Trophoblast cell (in vitro differentiated cells and primary cell): ENCODE data around the gene RAI2.

Experiments used
- DNase-seq, 2 donors: peaks; one replicate each; pipeline ENCODE4 v3.0.0-alpha.2; 2016
- H2AFZ ChIP-seq: 2 replicates; pipeline ENCODE4 v1.6.1; 2013; ENCODE audit warnings: low read length, moderate library complexity, mild to moderate bottlenecking; ENCODE audit not compliant: insufficient read depth, poor library complexity
- H2AK5ac ChIP-seq: 2 replicates; pipeline ENCODE4 v1.6.1; 2013; ENCODE audit warnings: mild to moderate bottlenecking, low read length
- H2BK120ac ChIP-seq: 2 replicates; pipeline ENCODE4 v1.6.1; 2013; ENCODE audit warnings: low read length, mild to moderate bottlenecking, moderate library complexity; ENCODE audit not compliant: insufficient read depth, poor library complexity
- H2BK12ac ChIP-seq: 2 replicates; pipeline ENCODE4 v1.6.1; 2013; ENCODE audit warnings: mild to moderate bottlenecking, low read length, moderate library complexity
- H2BK5ac ChIP-seq: 2 replicates; pipeline ENCODE4 v1.6.1; 2013; ENCODE audit warnings: low read length, low read depth, moderate library complexity, mild to moderate bottlenecking; ENCODE audit not compliant: poor library complexity
- H3K14ac ChIP-seq: 2 replicates; pipeline ENCODE4 v1.6.1; 2013; ENCODE audit warnings: mild to moderate bottlenecking, low read length
- H3K18ac ChIP-seq: 2 replicates; pipeline ENCODE4 v1.6.1; 2013; ENCODE audit warnings: mild to moderate bottlenecking, low read length
- H3K23ac ChIP-seq: 2 replicates; pipeline ENCODE4 v1.6.1; 2013; ENCODE audit warnings: low read length
- H3K27ac ChIP-seq: 2 replicates; pipeline ENCODE4 v1.5.1; 2013; ENCODE audit warnings: low read depth, mild to moderate bottlenecking, inconsistent platforms, low read length, moderate library complexity
- H3K27me3 ChIP-seq: 2 replicates; pipeline ENCODE4 v1.6.1; 2013; ENCODE audit warnings: inconsistent platforms, mild to moderate bottlenecking, low read length, moderate library complexity; ENCODE audit not compliant: insufficient read depth
- H3K36me3 ChIP-seq, 2 experiments: 1 replicate in 1 of 2; 2 replicates in 1 of 2; pipeline ENCODE4 v1.6.1; 2013; ENCODE audit warnings: low read length in 2 of 2, mild to moderate bottlenecking in 2 of 2, moderate library complexity in 1 of 2; ENCODE audit not compliant: insufficient read depth in 2 of 2, control insufficient read depth in 1 of 2
- H3K4ac ChIP-seq: 2 replicates; pipeline ENCODE4 v1.6.1; 2013; ENCODE audit warnings: low read depth, mild to moderate bottlenecking, low read length, moderate library complexity
- H3K4me1 ChIP-seq, 2 experiments: 1 replicate in 1 of 2; 2 replicates in 1 of 2; pipeline ENCODE4 v1.6.1; 2013; ENCODE audit warnings: low read length in 2 of 2, mild to moderate bottlenecking in 2 of 2, moderate library complexity in 1 of 2; ENCODE audit not compliant: insufficient read depth in 2 of 2, control insufficient read depth in 1 of 2
- H3K4me2 ChIP-seq: 2 replicates; pipeline ENCODE4 v1.6.1; 2013; ENCODE audit warnings: inconsistent platforms, mild to moderate bottlenecking, low read length, moderate library complexity
- H3K4me3 ChIP-seq: 2 replicates; pipeline ENCODE4 v1.5.1; 2013; ENCODE audit warnings: mild to moderate bottlenecking, low read depth, low read length, inconsistent platforms
- H3K79me1 ChIP-seq: one replicate; pipeline ENCODE4 v1.6.1; 2013; ENCODE audit warnings: low read length
- H3K79me2 ChIP-seq: 2 replicates; pipeline ENCODE4 v1.6.1; 2013; ENCODE audit warnings: low read length, mild to moderate bottlenecking; ENCODE audit not compliant: control insufficient read depth, insufficient read depth, poor library complexity
- H3K9ac ChIP-seq: 2 replicates; pipeline ENCODE4 v1.6.1; 2013; ENCODE audit warnings: mild to moderate bottlenecking, low read length
- H3K9me3 ChIP-seq: 2 replicates; pipeline ENCODE4 v1.6.1; 2013; ENCODE audit warnings: low read depth, mild to moderate bottlenecking, control low read depth, inconsistent platforms, low read length; ENCODE audit not compliant: insufficient read depth
- H4K12ac ChIP-seq: 2 replicates; pipeline ENCODE4 v1.6.1; 2013; ENCODE audit warnings: low read depth, mild to moderate bottlenecking, low read length, moderate library complexity
- H4K8ac ChIP-seq: 2 replicates; pipeline ENCODE4 v1.6.1; 2013; ENCODE audit warnings: low read depth, mild to moderate bottlenecking, low read length, moderate library complexity
- H4K91ac ChIP-seq: one replicate; pipeline ENCODE4 v1.6.1; 2013; ENCODE audit warnings: low read depth, mild to moderate bottlenecking, low read length, moderate library complexity
- WGBS: extraction: QIAGEN DNeasy Blood & Tissue Kit; methylation state at CpG from one replicate; pipeline ENCODE4 v1.1.7; 2013; ENCODE audit warnings: missing lambda C conversion rate; ENCODE audit not compliant: insufficient read length, insufficient coverage; ENCODE audit errors: extremely low coverage; 5-methylcytosine and 5-hydroxymethylcytosine counted together

RAI2 gene

DNA sequence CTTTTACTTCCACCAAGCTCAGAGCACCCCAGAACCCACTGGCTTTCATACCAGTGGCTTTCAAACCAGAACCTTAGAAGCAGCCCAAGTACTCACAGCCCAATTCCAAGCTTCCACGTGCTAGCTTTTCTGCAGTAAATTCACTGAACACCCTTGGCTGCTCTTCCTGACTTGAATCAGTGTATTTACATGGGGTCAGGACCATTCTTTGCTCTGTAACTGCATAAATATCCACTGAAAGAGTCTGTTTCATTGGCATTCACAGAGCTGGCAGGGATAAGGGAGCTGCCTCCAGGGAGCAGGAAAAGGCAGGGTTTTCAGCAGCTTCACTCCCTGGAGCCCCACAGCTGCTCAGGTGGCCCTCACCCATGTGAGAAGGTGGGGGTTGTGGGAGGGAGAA is 43.8 kb downstream of the RAI2 start:
- no peak for DNase-seq
- no CpG with 5 or more reads among the region's 1 CpG for WGBS
- Histone ChIP-seq H3K9ac (no peak overlapping the region), H3K4ac (no peak overlapping the region), H4K8ac (no peak overlapping the region), H4K12ac (no peak overlapping the region), H3K14ac (no peak overlapping the region), H3K4me2 (no peak overlapping the region), H3K27ac (no peak overlapping the region), H2BK120ac (no peak overlapping the region), H3K4me3 (no peak overlapping the region), H2BK12ac (no peak overlapping the region), H3K23ac (no peak overlapping the region), H3K18ac (no peak overlapping the region), H3K79me1 (no peaks in the 10 kb centered on the region), H2AFZ (no peak overlapping the region), H3K79me2 (no peaks in the 10 kb centered on the region), H2BK5ac (no peak overlapping the region), H3K36me3 (no peaks in the 10 kb centered on the region), H4K91ac (no peak overlapping the region), H3K27me3 (no peaks in the 10 kb centered on the region), H2AK5ac (no peak overlapping the region), H3K9me3 (no peaks in the 10 kb centered on the region), H3K4me1 (no peaks in the 10 kb centered on the region)

- no peak overlapping the region for H3K27ac ChIP-seq
- no peak overlapping the region for H3K4ac ChIP-seq
- H2BK5ac ChIP-seq, result no peak overlapping the region
- no peak overlapping the region for H3K4me3 ChIP-seq
- no peak overlapping the region for H3K14ac ChIP-seq
- no peaks in the 10 kb centered on the region for H3K4me1 ChIP-seq
- no peak overlapping the region for H3K9ac ChIP-seq
- no peak overlapping the region for H2AFZ ChIP-seq
- H2BK120ac ChIP-seq, result no peak overlapping the region
- no peaks in the 10 kb centered on the region for H3K27me3 ChIP-seq
- H3K36me3 ChIP-seq, result no peaks in the 10 kb centered on the region
- H3K79me1 ChIP-seq, result no peaks in the 10 kb centered on the region
- no peak overlapping the region for H2AK5ac ChIP-seq
- H3K79me2 ChIP-seq, result no peaks in the 10 kb centered on the region
- no peak overlapping the region for H4K8ac ChIP-seq
- no peak overlapping the region for H3K4me2 ChIP-seq
- DNase-seq, result no peak
- no CpG with 5 or more reads among the region's 3 CpGs for WGBS
- no peak overlapping the region for H3K18ac ChIP-seq
- no peak overlapping the region for H2BK12ac ChIP-seq
- no peak overlapping the region for H4K91ac ChIP-seq
- H3K23ac ChIP-seq, result no peak overlapping the region
- H4K12ac ChIP-seq, result no peak overlapping the region
- no peaks in the 10 kb centered on the region for H3K9me3 ChIP-seq
Observed at GRCh38 chrX:17814557-17814956, 46.5 kb downstream of the RAI2 start.

- H3K18ac ChIP-seq, result no peak overlapping the region
- H2BK120ac ChIP-seq, result no peak overlapping the region
- no peak overlapping the region for H2BK5ac ChIP-seq
- H2BK12ac ChIP-seq, result no peak overlapping the region
- no peak overlapping the region for H4K8ac ChIP-seq
- H3K27ac ChIP-seq, result no peak overlapping the region
- no peak overlapping the region for H3K23ac ChIP-seq
- no peak overlapping the region for H3K4ac ChIP-seq
- H3K9me3 ChIP-seq, result no peaks in the 10 kb centered on the region
- DNase-seq, result no peak
- H3K36me3 ChIP-seq, result no peaks in the 10 kb centered on the region
- H3K9ac ChIP-seq, result no peak overlapping the region
- H3K14ac ChIP-seq, result no peak overlapping the region
- no CpG with 5 or more reads among the region's 3 CpGs for WGBS
- no peaks in the 10 kb centered on the region for H3K4me1 ChIP-seq
- no peak overlapping the region for H2AFZ ChIP-seq
- H3K79me2 ChIP-seq, result no peaks in the 10 kb centered on the region
- no peak overlapping the region for H2AK5ac ChIP-seq
- no peaks in the 10 kb centered on the region for H3K79me1 ChIP-seq
- H4K91ac ChIP-seq, result no peak overlapping the region
- no peaks in the 10 kb centered on the region for H3K27me3 ChIP-seq
- H3K4me2 ChIP-seq, result no peak overlapping the region
- no peak overlapping the region for H4K12ac ChIP-seq
- H3K4me3 ChIP-seq, result no peak overlapping the region
Observed at GRCh38 chrX:17814059-17814458, 47.0 kb downstream of the RAI2 start.

GRCh38 chrX:17813277-17813676 is 47.8 kb downstream of the RAI2 start:
- DNase-seq, result no peak
- H3K18ac ChIP-seq, result no peak overlapping the region
- H3K4ac ChIP-seq, result no peak overlapping the region
- no peak overlapping the region for H3K9ac ChIP-seq
- no peak overlapping the region for H4K91ac ChIP-seq
- no peaks in the 10 kb centered on the region for H3K27me3 ChIP-seq
- H2BK12ac ChIP-seq, result no peak overlapping the region
- H3K27ac ChIP-seq, result no peak overlapping the region
- no peaks in the 10 kb centered on the region for H3K4me1 ChIP-seq
- H3K36me3 ChIP-seq, result no peaks in the 10 kb centered on the region
- H4K8ac ChIP-seq, result no peak overlapping the region
- WGBS, result no CpG with 5 or more reads among the region's 3 CpGs
- H3K79me2 ChIP-seq, result no peaks in the 10 kb centered on the region
- no peak overlapping the region for H3K4me2 ChIP-seq
- no peak overlapping the region for H2AK5ac ChIP-seq
- H3K4me3 ChIP-seq, result no peak overlapping the region
- no peak overlapping the region for H2BK5ac ChIP-seq
- H3K14ac ChIP-seq, result no peak overlapping the region
- H3K79me1 ChIP-seq, result no peaks in the 10 kb centered on the region
- no peak overlapping the region for H4K12ac ChIP-seq
- no peak overlapping the region for H2AFZ ChIP-seq
- H3K23ac ChIP-seq, result no peak overlapping the region
- no peak overlapping the region for H2BK120ac ChIP-seq
- H3K9me3 ChIP-seq, result no peaks in the 10 kb centered on the region
